ENCODE results near the gene MAP6.
A peak's percentile ranks its signal among the peaks of the same experiment; 100 is the strongest.

The MAP6 gene

DNA sequence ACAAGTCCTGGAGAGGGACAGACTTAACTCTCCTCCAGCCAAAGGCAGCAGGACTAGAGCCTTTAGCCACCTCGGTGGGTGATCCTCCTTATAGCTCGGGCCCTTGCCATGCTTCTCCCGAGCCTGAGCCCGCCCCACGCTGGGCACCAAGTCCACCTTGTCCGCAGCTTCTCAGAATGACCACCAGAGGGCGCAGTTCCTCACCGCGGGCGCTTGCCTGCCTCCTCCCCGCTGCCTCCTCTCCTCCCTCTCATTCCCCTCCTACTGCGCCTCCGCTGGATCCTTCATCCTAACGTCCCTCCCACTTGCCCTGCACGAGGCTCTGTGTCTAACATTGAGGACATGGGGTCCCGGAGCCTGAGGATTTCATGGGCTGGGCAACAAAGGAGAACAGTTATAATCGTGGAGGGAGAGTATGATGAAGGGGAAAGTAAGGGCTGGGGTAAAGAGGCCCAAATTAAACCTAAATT, 37.5 kb upstream of the MAP6 start:
- H3K4me3 ChIP-seq (replicated peaks; ENCODE audit: low read depth, low read length) = no peak overlapping the region
- H3K36me3 ChIP-seq (ENCODE audit: control insufficient read depth, insufficient read depth, low read length) = no peaks in the 10 kb centered on the region
- no peaks in the 10 kb centered on the region for H3K27me3 ChIP-seq (replicated peaks; ENCODE audit: control insufficient read depth, insufficient read depth, low read length)
- DNase-seq (ENCODE audit: extremely low read depth, insufficient read length) = peak; percentile 60
- TF ChIP-seq CTCF (IDR thresholded peaks at IDR 0.05; ENCODE audit: insufficient read depth, low read length, poor library complexity, severe bottlenecking) = peak; percentile 95

DNA sequence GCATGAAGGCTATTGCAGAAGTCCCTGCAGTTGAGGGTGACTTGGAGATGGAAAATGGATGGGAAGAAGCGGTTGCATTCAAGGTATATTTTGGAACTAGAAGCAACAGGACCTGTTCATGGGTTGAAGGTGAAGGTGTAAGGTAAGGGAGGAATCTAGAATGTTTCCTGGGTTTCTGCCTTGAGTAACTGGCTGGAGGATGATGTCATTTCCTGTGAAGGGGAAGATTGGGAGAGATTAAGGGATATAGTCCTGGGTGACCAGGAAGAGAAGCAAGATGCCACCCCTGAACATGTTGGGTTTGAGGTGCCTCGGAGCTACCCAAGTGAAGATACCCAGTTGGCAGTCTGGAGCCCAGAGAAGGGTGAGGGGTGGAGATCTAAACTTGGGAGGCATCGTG, 36.7 kb upstream of the MAP6 start:
- Histone ChIP-seq H3K4me3 (replicated peaks; ENCODE audit: low read depth, low read length) (no peak overlapping the region), H3K36me3 (ENCODE audit: control insufficient read depth, insufficient read depth, low read length) (no peaks in the 10 kb centered on the region), H3K27me3 (replicated peaks; ENCODE audit: control insufficient read depth, insufficient read depth, low read length) (no peaks in the 10 kb centered on the region)
- TF ChIP-seq CTCF (IDR thresholded peaks at IDR 0.05; ENCODE audit: insufficient read depth, low read length, poor library complexity, severe bottlenecking) = no peak
- no peak for DNase-seq (ENCODE audit: extremely low read depth, insufficient read length)

DNA sequence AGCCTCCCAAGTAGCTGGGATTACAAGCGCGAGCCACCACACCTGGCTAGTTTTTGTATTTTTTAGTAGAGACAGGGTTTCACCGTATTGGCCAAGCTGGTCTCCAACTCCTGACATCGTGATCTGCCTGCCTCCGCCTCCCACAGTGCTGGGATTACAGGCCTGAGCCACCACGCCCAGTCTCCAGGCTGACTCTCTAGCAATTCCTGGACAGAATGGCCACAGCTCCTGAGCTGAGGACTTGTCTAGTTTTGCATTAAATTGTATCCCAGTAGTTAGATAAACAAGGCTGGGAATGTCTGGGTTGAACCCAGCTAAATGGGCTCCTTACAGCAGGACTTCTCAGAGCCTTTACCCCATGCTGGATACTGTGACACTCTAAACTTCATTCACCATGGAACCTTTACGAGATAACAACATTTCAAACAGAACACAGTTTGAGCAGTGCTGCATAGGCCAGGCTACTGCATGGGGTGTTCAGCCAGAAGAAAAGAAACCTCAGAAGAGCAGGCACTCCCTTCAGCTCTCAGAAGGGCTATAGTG, 34.9 kb upstream of the MAP6 start:
- H3K4me3 ChIP-seq (replicated peaks; ENCODE audit: low read depth, low read length) = no peak overlapping the region
- TF ChIP-seq CTCF (IDR thresholded peaks at IDR 0.05; ENCODE audit: insufficient read depth, low read length, poor library complexity, severe bottlenecking) = no peak
- no peaks in the 10 kb centered on the region for H3K36me3 ChIP-seq (ENCODE audit: control insufficient read depth, insufficient read depth, low read length)
- no peaks in the 10 kb centered on the region for H3K27me3 ChIP-seq (replicated peaks; ENCODE audit: control insufficient read depth, insufficient read depth, low read length)
- no peak for DNase-seq (ENCODE audit: extremely low read depth, insufficient read length)

DNA sequence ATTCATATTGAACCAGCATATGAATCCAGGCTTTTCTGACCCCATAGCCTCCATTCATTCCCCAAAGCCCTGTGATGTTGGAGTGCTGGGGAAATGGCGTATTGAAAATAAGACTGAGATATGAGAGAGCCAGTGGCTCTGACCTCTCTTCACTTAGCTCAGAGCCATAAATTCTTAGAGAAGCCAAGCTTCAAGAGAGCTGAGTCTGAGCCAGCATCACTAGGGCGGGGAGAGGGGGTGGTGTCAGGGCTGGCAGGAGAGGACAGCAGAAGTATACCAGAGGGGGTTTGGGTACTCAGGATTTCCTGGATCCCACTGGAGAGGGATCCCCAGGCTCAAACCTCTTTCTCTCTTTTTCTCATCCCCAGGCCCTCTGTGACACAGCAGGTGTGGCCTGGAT, 32.1 kb upstream of the MAP6 start:
- no peak for DNase-seq (ENCODE audit: extremely low read depth, insufficient read length)
- TF ChIP-seq CTCF (IDR thresholded peaks at IDR 0.05; ENCODE audit: insufficient read depth, low read length, poor library complexity, severe bottlenecking) = no peak

GRCh38 chr11:75697906-75698581, 29.2 kb upstream of the MAP6 start:
- H3K4me3 ChIP-seq (replicated peaks; ENCODE audit: low read depth, low read length) = no peak overlapping the region

More for the DNA sequence above, 32.1 kb upstream of the MAP6 start:
- no peak overlapping the region for H3K4me3 ChIP-seq (replicated peaks; ENCODE audit: low read depth, low read length)
- H3K36me3 ChIP-seq (ENCODE audit: control insufficient read depth, insufficient read depth, low read length) = no peaks in the 10 kb centered on the region
- no peaks in the 10 kb centered on the region for H3K27me3 ChIP-seq (replicated peaks; ENCODE audit: control insufficient read depth, insufficient read depth, low read length)

More at GRCh38 chr11:75697906-75698581, 29.2 kb upstream of the MAP6 start:
- DNase-seq (ENCODE audit: extremely low read depth, insufficient read length) = no peak
- no peak for TF ChIP-seq CTCF (IDR thresholded peaks at IDR 0.05; ENCODE audit: insufficient read depth, low read length, poor library complexity, severe bottlenecking)
- Histone ChIP-seq H3K27me3 (replicated peaks; ENCODE audit: control insufficient read depth, insufficient read depth, low read length) (no peaks in the 10 kb centered on the region), H3K36me3 (ENCODE audit: control insufficient read depth, insufficient read depth, low read length) (no peaks in the 10 kb centered on the region)
